ENCODE measurements around the gene TMEM37. TPM values are rescaled to one million over a fixed set of nuclear protein-coding genes. Genes with fewer than 3 reads are reported as not detected.

The TMEM37 gene
- total RNA-seq, 1 experiment from 2014 or later: 4.2 TPM

- Histone ChIP-seq H4K8ac (replicated peaks; ENCODE audit: insufficient read length, low read depth, low read length) (no peak overlapping the region), H3K4me2 (ENCODE audit: insufficient read depth, insufficient read length, low read length) (no peak overlapping the region), H3K27ac (ENCODE audit: insufficient read length, low read depth, low read length) (no peak overlapping the region), H3K79me1 (ENCODE audit: insufficient read depth, low read depth, low read length, poor library complexity, severe bottlenecking) (no peaks in the 10 kb centered on the region), H2BK20ac (ENCODE audit: low read depth, low read length, poor library complexity, severe bottlenecking) (no peak overlapping the region), H3K56ac (ENCODE audit: insufficient read length, low read depth, low read length) (no peak overlapping the region), H4K20me1 (ENCODE audit: control insufficient read depth, insufficient read depth, insufficient read length) (no peaks in the 10 kb centered on the region), H3K18ac (ENCODE audit: insufficient read length, low read depth, low read length) (no peak overlapping the region), H4K5ac (ENCODE audit: insufficient read length, low read depth, low read length) (no peak overlapping the region), H4K91ac (ENCODE audit: insufficient read length, low read depth, low read length) (no peak overlapping the region), H3K9ac (ENCODE audit: extremely low read depth, insufficient read length, low read length) (no peak overlapping the region), H3K27me3 (ENCODE audit: insufficient read depth, low read length) (no peaks in the 10 kb centered on the region), H2BK5ac (ENCODE audit: insufficient read length, low read length) (no peak overlapping the region), H3K4me1 (ENCODE audit: insufficient read depth, low read length) (no peaks in the 10 kb centered on the region), H3K14ac (ENCODE audit: insufficient read depth, low read length) (no peak overlapping the region), H3K23ac (ENCODE audit: insufficient read length, low read depth, low read length) (no peak overlapping the region), H3T11ph (ENCODE audit: low read length) (no peak overlapping the region), H2BK15ac (ENCODE audit: low read depth, low read length) (no peak overlapping the region), H2AFZ (ENCODE audit: low read length) (no peak overlapping the region), H3K79me2 (ENCODE audit: insufficient read depth, low read length) (no peaks in the 10 kb centered on the region), H2AK5ac (ENCODE audit: insufficient read length, low read length) (no peak overlapping the region), H3K9me3 (ENCODE audit: control insufficient read depth, low read depth, low read length) (no peaks in the 10 kb centered on the region), H3K4ac (ENCODE audit: low read depth, low read length) (no peak overlapping the region), H3K23me2 (ENCODE audit: insufficient read length, low read depth, low read length, poor library complexity, severe bottlenecking) (no peaks in the 10 kb centered on the region), H2BK120ac (ENCODE audit: low read depth, low read length, poor library complexity, severe bottlenecking) (no peak overlapping the region), H2BK12ac (ENCODE audit: insufficient read length, low read depth, low read length) (no peak overlapping the region)
- DNase-seq: no peak
- H3K9me3 Mint-ChIP-seq: no peaks in the 10 kb centered on the region
- no peaks in the 10 kb centered on the region for H3K36me3 Mint-ChIP-seq (ENCODE audit: insufficient read depth in 1 of 3, low read depth in 3 of 3)
- peaks cover 2% of the 10 kb centered on the region; the same call in 1 of the 2 replicates for H3K27me3 Mint-ChIP-seq (ENCODE audit: low read depth)
- H3K4me1 Mint-ChIP-seq: peaks cover 19 to 30% of the 10 kb centered on the region in 2 experiments
- no peak overlapping the region; a peak in 1 of 5 replicates for H3K4me3 Mint-ChIP-seq
- H3K27ac Mint-ChIP-seq: no peak overlapping the region
- WGBS (ENCODE audit: extremely low coverage, insufficient read length, low lambda C conversion rate): no CpG with 5 or more reads among the region's 6 CpGs
- TF ChIP-seq CTCF (conservative IDR thresholded peaks at IDR 0.05): no peak
Measured at GRCh38 chr2:119383410-119384140, 48.1 kb upstream of the TMEM37 start.
